HG03039 (cell line): ENCODE data around the gene AVPR1B.

Source experiments
- ATAC-seq: cut with Tn5 transposase; IDR thresholded peaks from one replicate; pipeline ENCODE4 v1.9.1; 2021; ENCODE audit warnings: mild to moderate bottlenecking, moderate library complexity; ENCODE audit not compliant: unreplicated experiment

AVPR1B gene

DNA sequence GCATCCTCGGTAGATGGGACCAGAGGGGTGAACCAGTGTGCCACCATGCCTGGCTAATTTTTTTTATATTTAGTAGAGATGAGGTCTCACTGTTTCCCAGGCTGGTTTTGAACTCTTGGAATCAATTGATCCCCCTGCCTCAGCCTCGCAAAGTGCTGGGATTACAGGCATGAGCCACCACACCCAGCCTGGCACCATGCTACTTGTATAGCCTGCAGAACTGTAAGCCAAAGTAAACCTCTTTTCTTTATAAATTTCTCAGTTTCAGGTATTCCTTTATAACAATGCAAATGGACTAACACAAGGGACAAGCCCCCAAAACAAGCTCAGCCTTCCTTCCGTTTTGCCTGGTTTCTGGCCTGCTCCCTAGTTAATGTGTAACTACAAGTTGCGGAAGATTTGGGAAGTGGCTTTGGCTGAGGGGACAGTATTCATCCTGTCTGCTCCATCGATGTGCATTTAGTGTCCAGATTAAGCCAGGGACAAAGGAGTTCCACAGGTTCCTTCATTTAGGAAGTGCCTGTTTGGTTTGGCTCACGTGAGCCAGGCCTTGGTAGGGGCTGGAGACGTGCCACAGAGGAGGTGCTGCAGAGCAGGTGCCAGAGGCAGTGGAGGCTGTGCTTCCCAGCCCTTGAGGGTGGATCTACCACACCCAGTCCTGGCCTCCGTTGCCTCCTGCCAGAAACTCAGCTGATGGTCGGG lies 4.4 kb downstream of the AVPR1B start:
- no peak for ATAC-seq

- no peak for ATAC-seq
Observed at GRCh38 chr1:206111271-206111927, 5.8 kb downstream of the AVPR1B start.

GRCh38 chr1:206110820-206111219 lies 6.4 kb downstream of the AVPR1B start:
- no peak for ATAC-seq

DNA sequence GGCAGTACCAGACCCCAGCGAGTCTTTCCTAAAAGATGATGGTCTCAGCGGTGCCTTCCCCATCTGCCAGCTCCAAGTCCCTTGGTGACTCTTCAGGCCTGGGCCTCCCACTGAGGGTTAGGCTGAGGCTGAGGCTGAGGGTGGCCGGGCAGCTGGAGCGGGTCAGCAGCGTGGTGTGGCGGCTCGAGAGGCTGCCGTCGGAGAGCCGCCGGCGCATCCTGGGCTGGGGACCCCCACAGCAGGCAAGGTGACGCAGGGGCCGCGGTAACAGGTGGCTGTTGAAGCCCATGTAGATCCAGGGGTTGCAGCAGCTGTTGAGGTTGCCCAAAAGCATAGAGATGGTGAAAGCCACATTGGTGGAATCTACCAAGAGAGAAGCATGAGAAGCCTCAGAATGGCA lies 7.0 kb downstream of the AVPR1B start:
- ATAC-seq: no peak

GRCh38 chr1:206109718-206110117 lies 7.5 kb downstream of the AVPR1B start:
- no peak for ATAC-seq

DNA sequence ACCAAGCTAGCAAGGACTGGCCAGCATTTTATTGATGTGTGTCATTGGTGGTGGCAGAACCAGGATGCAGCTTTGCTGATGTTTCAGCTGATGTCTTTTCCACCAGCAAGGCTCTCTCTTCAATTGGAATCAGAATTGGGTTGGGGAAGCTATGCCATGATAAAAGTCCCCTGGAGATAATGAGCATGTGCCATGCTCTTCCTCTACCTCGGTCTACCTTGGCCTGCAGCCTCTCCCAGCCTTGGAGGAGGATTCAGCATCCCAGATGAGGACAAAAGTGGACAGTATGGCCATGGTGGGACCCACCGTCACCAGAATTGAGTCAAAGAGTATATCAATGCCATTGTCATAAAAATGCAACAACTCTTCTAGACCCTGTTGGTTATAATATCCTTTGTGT lies 8.6 kb downstream of the AVPR1B start:
- no peak for ATAC-seq

GRCh38 chr1:206107168-206107544 lies 10.0 kb downstream of the AVPR1B start:
- no peak for ATAC-seq

DNA sequence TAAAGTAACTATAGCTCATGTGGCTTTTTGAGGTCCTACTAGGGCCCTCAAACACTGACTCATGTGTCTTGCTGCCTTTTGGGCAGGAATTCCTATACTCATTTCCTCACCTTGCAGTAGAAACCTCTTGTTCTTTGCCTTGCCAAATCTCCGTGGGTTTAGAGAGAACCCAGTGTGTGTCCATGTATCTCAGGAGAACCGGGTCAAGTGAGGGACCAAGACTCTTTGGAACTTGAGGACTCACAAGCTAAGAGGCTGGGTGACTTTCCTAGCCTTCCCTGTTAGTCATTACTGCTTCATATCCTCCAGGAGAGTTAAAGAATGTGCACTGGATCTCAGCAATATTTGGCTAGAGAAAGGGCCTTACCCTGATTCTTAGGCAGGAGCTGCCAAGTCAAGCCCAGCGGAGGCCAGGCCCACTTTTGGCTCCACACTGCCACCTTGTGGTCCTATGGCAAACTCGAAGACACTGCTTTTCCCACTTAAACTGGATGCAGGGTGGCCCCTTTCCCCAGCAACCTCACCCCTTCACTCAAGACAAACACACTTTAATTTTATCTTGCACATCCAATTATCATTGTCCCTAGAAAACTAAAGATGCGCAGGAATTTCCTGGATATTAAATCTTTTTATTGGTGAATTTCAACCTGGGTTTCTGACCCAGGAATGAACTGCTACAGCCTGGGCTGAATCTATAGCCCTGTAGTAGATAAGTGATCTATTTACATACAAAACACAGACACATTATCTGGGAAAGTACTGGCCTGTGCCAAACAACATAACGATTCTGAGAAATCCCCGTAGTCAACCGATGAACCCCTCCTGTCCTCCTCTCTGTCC lies 10.6 kb downstream of the AVPR1B start:
- ATAC-seq: no peak

DNA sequence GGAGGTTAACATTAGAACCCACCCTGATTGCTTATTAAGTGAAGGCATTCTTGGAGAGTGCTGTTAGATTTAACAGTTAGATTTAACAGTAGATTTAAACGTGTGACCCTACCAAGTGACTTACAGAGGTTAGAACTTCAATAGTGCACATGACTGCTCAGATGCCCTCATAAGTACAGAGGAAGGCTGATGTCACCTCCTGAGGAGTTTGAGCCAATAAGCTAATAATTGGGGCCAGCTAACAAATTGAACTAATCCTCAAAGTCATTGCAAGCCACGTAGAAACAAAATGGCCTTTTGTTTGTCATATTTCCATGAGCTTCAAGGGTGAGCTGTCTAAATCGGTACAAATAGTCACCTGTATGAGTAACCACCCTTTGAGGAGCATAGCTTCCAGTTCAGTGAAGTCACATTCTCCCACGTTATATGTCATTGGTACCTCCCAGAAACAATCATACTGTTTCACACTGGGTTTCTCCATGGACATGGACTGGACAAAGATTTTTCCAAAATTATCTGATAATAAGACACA lies 11.7 kb downstream of the AVPR1B start:
- no peak for ATAC-seq

DNA sequence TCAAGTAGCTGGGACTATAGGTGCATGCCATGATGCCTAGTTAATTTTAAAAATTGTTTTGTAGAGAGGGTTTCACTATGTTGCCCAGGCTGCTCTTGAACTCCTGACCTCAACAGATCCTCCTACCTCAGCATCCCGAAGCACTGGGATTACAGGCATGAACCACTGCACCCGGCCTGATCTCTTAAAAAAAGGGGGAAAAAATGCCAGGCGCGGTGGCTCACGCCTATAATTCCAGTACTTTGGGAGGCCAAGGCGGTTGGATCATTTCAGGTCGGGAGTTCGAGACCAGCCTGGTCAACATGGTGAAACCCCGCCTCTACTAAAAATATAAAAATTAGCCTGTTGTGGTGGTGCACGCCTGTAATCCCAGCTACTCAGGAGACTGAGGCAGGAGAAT lies 13.2 kb downstream of the AVPR1B start:
- no peak for ATAC-seq

- ATAC-seq: no peak
Observed at GRCh38 chr1:206102292-206102936, 14.8 kb downstream of the AVPR1B start.

GRCh38 chr1:206101351-206102045 lies 15.7 kb downstream of the AVPR1B start:
- ATAC-seq: no peak

DNA sequence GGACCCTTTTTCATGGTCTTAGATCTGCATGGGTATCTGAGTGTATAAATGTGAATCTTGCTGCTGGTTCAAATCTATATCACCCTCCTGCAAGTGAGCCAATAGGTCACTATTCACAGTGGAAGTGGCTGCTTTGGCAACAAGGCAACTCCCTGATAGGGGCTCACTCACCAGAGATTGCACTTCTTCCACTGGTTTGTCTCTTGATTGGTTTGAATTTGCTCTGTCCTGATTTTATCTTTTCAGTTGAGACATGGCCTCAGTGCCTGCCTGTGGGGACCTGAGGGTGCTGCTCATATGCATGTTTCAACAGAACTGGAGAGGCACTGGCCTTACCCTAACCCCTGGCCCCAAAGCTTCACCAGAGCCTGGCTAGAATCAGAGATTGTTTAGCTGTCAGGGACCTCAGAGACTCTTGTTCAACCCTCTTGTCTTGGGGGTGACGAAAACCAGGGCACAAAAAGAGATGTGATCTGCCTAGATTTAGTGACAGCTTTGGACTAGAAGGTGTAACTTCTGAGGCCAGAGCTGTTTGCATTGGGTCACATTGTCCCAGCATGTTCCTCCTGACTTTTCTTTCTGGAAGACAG lies 16.9 kb downstream of the AVPR1B start:
- ATAC-seq: no peak

DNA sequence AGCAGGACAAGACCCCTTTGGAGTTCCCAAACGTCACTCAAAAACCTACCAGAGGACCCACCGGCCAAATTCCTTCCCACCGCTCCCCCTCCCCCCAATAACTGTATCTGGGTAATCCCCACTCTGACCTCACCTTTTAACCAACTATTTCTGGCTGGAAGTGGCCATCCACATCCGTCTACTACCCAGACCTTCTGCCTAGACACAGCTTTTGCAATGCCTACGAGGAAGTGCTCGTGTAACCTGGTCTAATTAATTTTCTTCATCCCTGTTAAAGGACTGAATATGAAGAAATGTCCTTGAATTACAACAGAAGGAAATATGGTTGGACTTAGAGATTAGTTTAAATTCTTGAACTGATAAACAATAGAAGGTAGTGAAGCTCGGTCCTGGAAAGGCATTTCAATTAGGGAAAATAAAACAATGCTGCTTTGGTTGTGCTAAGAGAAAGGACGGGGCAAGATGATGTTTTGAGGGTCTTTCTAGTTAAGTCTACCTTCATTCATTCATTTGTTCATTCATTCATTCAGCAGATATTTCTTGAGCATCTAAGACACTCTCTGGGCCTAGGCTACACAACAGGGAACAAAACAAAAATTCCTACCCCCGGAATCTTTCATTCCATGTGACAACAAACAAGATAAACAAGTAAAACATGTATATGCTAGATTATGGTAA lies 18.8 kb downstream of the AVPR1B start:
- ATAC-seq: no peak

DNA sequence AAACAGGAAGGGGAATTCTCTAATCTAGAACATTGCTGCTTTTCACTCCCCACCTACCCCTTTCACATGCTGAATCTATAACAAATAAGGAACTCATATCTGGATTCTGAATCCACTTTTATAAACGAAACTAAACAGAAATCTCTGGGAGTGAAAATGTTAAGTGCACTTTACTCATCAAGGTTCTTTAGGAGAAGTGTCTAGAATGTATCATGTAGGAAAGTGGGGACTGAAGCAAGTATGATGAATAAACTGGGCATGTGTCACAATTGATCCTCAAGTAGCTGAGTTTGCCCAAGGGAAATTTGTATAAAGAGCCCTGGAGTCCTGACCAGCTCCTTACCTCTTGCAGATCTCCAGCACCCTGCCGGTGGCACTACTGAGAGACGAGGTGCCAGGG lies 19.8 kb downstream of the AVPR1B start:
- ATAC-seq: no peak

DNA sequence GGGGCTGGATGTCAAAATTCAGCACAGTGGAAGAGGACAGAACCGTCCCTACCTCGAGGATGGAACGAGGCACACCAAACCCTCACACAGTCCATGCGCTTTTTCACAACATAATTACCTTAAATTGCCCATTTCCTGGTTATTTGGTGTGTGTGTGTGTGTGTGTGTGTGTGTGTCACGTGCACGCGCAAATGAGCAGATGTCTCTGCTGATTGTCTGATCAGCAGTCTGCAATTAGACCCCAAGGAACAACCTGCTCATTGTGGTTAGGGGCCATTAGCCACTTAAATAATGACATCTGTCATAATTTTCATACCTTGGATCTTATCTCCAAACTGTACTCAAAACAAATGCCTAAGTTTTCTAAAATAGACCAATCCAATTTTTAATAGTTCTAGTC lies 23.2 kb downstream of the AVPR1B start:
- ATAC-seq: no peak

DNA sequence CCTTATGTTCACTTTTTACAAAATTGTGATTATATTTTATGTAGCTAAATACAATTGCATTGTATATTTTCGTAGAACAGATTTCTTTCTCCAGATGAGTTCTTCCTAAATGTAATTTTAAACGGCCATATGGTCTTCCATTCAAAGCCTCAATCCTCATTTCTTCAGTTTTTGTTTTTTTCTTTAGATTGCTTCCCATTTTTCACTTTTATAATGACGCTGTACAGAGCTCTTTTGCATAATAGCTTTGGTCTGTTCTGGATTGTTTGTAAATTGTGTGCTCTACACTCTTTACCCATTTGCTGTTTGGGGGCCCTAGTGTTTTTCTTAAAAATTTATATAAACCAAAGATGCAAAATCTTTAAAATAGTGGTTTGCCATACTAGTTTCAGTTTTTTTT lies 27.8 kb downstream of the AVPR1B start:
- no peak for ATAC-seq

DNA sequence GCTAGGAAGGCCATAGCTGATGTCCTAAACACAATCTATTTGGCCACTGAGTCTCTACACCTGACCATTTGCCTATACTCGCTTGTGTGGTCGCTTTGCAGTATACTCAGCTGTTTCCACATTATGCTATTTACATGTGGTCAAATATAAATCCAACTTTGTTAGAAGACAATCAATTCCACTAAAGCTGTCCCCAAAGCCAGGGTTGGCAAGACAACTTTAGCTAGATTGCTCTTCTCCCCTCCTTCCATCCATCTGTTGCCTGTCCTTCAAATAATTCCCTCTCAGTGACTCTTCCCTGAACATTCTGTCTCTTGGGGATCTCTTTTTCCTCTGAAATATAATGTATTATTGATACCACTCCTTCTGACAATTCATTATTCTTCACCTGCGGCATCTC lies 30.1 kb downstream of the AVPR1B start:
- no peak for ATAC-seq

DNA sequence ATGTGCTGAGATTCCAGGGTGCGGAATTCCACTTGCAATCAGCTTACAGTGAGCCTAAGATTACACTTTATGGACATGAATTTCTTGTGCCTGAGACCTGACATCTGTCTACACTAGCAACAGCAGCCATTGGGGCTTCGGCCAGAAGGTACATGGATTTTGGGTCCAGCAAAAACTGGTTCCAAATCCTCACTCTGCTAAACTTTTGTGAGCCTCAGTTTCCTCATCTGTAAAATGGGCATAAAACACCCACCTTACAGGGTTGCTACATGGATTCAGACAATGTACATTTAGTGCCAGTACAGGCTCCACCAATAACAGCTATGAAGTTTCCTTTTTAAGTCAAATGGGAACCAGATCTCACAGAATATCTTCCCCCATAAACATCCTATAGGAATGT lies 33.4 kb downstream of the AVPR1B start:
- no peak for ATAC-seq
